GM19372 (cell line): Measurements from ENCODE around the gene RTKN2.

Experiments used
- ATAC-seq: cut with Tn5 transposase; IDR thresholded peaks from one replicate; pipeline ENCODE4 v1.9.1; 2021; ENCODE audit warnings: mild to moderate bottlenecking, low read depth, moderate library complexity; ENCODE audit not compliant: unreplicated experiment

Gene RTKN2

DNA sequence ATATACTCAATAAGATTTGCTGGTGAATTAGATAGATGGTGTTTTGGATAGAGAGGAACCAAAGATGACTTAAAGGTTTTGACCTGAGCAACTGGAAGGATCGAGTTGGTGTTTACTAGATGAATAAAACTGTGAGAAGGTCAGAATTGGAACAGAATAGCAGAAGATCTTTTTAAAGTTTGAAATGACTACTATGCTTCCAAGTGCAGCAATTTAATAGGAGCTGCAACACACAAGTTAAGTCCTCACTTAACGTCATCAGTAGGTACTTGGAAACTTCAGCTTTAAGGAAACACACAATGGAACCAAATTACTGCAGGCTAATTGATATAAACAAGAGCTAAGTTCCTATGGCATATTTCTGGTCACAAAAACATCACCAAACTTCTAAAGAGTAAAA lies 86.5 kb downstream of the RTKN2 start:
- ATAC-seq, result no peak

DNA sequence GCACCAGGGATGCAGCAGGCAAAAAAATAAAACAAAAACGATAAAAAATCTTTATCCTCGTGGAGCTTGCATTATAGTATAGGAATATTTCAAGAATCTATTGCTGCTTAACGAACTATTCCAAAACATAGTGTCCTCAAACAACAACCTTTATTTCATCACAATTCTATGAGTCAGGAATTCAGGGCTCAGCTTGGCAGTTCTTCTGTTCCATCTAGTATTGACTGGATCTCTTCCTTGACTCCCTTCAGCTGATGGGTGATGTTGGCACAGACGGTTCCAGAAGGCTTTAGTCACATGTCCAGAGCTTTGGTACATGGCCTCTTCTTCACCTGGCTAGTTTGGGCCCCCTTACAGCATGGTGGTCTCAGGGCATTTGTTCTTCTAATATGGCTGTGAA lies 88.0 kb downstream of the RTKN2 start:
- ATAC-seq, result no peak

DNA sequence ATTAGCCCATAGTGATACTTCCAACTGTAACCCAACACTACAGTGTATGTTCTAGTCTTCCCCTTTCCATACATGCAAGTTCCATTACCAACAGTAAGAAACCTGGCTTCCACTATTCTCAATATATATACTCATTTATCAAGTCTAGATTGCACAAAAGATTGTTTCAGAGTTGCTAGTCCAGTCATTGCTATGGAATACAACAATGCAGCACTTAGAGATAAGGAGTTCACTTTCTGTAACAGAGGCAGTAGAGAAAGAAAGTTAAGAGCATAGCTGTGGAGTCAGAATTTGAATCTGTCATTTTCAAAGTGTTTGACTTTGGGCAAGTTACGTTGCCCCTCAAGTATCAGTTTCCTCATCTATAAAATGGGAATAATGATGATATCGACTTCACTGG lies 90.1 kb downstream of the RTKN2 start:
- no peak for ATAC-seq

DNA sequence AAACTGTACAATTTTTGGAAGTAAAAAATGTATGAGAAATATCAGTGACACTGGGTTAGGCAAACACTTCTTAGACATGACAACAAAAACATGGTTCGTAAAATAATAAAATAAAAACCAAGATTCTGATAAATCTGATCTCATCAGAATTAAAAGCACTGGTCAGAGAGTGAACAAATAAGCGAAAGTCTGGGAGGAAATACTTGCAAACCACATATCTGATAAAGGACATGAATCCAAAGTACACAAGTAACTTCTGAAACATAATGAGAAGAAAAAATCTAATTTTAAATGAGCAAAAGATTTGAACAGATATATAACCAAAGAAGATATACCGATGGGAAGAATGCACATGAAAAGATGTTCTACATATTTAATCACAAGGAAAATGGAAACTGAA lies 91.5 kb downstream of the RTKN2 start:
- no peak for ATAC-seq

DNA sequence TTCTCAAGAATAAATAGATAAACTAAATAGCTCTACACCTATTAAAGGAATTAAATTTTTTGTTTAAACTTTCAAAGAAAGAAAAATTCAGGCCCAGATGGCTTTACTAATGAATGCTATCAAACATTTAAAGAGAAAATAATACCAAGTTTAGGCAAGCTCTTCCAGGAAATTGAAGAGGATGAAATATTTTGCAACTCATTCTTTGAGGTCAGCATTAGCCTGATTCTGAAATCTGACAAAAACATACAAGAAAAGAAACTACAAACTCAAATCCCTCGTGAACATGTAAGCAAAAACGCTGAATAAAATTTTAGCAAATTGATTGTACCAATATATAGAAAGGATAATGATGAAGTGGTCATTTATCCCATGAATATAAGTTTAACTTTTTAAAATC lies 93.4 kb downstream of the RTKN2 start:
- ATAC-seq, result no peak

DNA sequence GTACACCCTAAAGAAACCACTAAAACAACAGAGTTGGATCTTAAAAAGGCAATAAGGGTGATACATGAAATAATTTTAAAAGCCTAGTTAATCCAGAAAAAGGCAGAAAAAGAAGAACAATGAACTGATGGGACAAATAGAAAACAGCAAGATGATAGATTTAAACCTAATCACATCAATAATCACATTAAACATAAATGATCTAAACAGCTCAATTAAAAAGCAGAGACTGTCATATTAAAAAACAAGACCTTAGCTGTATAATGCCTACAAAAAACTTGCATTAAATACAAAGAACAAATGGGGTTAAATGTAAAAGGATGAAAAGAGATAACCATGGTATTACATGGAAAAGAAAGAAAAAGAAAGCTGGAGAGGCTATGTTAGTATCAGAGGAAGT lies 96.2 kb downstream of the RTKN2 start:
- ATAC-seq, result no peak

DNA sequence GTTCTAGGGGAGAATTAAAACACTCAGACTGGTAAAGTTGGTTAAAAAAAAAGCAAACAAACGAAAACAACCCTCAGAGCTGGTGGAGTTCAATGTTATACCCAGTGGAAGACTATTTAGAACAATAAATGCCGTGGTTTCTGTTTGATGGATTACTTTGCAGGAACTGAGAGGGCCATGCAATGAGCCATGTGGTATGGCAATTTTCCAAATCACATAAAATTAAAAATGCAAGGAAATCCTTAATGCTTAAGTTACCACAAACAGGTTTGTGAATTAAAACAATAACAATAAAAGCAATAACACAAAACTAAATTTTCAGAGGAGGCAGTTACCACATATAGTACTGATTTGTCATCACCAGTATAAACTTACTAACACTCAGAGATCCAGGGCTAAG lies 96.9 kb downstream of the RTKN2 start:
- no peak for ATAC-seq

DNA sequence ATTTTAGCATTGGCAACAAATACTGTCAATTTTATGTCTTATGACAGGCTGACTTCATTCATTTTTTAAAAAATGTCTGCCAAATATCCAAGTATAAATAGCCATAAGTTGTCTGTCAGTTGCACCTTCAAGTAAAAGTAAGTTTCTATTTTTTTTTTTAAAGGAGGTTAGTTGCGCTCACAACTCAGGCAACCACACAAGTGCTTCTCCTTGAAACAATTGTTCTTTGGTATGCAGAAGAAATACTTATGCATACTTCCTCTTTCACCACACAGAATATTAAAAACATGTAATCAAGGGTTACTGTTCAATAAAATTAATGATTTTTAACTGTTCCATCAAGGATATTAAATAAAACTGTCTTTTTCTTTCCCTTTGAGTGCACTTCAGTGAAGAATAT lies 97.9 kb downstream of the RTKN2 start:
- ATAC-seq, result no peak

DNA sequence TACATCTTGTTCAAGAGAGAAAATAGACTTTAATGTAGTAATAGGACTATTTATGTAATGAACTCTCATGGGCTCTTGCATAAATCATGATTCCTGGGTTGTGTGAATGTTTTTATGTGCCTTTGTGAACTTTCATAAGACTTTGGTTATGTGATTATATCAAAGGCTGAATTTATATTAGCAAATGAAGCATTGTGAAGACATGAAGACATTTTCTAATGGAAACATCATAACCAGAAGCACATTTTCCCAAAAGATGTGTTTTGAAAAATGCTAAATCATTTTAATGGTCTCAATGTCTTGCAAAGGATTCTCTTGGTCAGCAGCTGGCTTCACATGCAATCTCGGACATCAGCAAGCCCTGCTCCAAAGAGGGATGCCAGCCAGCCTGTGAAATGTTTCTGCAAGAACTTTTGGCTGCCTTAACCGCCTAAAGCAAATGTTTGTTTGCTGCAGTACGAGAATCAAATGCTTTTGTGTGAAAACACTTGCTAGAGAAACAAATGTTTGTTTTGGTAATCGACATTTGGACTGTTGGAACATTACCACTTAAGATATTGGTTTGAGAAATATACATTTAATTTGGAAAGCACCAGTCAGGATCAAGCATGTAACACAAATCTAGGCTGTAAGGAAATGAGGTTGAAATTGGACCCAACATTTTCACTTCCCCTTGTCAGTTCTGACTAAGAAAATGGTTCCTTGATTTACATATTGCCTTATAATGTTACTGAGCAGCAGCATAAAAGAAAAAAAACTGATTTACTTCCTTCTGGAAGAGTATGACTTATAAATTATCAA lies 102.1 kb downstream of the RTKN2 start:
- peak; percentile 98 for ATAC-seq

DNA sequence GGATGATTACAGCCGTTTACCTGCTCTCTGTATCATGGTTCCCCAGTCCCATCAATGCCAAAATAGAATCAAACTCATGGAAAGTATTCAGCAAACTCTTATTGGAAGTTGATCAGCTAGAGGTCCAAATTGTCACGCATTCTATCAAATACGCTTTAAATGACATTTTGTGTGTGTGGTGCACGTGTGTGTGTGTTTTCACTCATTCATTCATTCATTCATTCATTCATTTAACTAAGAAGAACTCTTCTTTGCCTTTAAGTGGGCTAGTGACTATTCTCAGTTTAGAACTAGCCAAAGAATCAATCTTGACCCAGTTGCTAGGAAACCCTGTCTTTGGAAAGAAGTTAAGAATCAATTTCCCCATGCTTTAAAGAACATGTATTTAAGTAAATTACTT lies 102.8 kb downstream of the RTKN2 start:
- ATAC-seq, result no peak

DNA sequence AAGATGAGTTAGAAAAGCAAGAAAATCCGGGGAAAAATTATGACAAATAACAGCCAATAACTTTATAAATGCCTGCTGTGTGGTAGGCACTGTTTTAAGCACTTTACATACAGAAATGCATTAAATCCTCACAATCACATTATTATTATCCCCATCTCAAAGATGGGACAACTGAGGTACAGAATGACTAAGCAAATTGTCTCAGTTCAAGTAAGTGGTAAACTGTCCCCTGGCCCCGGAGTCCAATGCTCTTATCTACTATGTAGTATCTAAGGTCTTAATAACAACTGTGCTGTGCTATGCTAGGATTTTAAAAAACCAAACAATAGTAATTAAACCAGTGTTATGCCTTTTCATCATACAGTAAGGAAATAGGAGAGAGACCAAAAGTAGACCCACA lies 105.6 kb downstream of the RTKN2 start:
- no peak for ATAC-seq

DNA sequence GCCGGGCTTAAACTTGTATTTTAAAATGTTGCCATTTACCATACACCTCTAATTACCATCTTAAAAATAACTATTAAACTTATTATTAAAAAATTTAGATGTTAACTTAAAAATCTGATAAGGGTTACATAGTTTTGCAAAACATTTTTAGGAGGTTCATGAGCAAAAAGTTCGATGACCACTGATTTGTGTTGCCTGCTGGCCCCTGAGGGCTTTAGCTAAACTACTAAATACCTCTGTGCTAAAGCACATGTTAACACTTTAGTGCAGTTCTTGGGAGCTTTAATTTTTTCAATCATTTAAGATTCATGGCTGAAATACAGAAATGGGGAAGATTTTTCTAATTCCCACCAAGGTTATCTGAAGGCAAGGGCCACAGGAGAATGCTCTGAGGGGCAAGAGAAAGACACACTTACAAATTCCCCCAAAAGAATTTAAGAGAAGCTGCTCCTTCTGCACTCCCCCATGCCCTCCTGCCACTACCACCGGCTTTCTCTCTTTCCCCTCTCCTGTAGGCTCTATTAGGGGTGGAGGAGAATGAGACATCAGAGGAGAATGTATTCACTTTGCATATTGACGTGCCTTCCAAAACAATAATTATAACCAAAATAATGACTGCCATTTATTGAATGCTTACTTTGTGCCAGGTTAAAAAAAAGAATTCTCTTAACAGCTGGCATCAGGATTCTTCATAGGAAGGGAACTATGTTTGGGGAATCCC lies 106.2 kb downstream of the RTKN2 start:
- ATAC-seq, result no peak

DNA sequence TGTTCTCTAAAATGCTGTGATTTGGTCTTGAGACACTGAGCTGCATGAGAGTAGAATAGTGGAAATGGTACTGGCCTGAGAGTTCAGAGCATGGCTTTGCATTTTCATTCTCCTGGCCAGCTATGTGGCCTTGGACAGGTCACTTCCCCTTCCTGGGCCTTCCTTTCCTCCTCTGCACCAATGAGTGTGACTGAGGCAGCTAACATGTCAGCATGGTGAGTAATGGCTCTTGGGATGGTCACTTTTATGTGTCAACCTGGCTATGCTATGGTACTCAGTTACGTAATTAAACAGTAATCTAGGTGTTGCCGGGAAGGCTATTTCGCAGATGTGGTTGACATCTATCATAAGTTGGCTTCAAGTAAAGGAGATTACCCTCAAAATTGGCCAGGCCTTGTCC lies 109.3 kb downstream of the RTKN2 start:
- ATAC-seq, result no peak

DNA sequence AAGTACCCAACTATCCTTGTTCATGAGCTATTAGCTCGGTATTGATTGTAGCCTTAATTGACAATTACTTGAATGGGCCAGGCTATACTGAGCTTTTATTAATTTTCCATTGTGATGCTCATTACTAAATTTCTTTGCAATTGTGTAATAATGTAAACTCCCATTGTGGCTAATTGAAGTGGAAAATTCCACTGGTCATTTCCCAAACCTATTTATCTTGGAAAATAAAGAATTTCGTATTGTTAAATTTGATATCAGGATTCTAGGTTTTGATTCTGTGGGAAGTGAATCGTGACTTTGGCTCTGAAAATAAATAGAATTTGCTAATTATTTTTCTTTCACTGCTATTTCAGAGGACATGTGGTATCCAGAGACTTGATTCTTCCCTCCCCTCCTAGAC lies 111.0 kb downstream of the RTKN2 start:
- ATAC-seq, result no peak

DNA sequence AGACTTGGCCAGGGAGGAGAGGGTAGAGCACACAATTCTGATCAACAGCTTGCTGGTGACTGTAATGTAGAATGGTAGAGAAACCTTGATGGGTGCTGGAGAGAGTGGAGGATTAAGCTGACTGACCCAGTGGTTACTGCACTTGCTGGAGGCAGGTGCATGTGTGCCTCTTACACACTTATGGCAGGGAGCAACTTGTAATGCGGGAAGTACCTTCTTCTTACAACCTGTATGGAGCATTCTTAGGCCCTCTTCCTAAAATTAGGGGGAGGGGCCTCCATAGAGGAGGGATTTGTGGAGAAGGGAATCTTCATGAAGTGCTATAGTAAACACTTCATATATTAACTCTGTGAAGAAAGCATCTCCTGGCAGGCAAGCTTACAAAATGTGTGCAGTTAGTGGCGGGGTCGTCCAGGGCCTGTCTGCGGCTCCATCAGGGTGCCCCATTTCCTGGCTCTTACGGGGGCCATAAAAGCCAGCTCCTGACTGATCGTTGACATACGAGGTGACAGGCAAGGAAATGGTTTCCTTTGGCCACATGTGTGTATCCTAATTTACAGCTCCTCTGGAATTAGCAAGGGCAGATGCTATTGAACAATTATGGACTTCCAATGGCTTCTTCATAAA lies 113.5 kb downstream of the RTKN2 start:
- no peak for ATAC-seq

DNA sequence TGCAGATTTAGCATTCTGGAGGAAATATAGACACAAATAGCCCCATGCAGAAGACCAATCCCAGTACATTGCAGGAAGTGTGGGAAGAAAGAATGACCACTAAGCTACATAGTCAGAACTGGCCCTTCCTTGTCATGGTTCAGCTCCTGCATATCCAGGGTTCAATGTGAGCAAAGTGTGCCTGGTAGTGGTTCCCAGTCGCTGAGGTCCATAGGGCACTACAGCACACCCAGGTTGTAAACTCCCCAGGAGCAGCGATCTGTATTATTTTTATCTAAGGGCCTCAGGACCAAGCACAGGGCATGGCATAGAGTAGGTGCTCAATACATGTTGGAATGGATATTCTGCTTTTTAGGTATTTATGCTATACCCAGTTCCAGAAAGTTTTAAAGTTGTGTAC lies 114.4 kb downstream of the RTKN2 start:
- no peak for ATAC-seq

DNA sequence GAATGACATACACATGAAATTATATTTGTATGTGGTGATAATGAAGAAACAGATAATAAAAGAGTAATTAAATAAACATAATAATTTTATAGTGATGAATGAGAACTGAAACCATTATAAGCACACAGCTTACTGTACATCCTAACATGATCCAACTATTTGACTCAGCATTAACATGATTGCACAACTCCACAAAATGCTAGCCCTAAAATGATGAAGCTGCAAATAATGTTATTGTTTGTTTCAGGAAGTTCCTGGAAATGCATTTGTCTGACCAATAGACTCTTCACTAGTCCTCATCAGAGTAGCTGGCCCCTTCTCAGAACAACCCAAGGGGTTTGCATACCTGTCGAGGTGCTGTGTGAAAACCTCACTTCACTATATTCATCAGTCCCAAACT lies 115.5 kb downstream of the RTKN2 start:
- no peak for ATAC-seq

DNA sequence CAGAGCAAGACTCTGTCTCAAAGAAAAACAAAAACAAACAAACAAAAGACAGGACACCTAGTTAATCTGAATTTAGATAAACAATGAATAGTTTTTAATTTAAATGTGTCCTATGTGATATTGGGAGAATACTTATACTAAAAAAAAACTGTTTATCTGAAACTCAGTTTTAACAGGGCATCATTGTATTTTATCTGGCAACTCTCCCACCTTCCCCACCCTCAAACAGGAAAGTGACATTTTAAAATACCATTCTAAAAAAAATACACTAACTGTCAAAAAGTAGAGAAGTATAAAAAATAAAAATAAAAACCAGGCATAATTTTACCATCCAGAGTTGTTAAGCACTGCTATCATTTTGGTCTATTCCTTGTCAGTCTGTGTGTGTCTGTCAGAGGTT lies 119.0 kb downstream of the RTKN2 start:
- no peak for ATAC-seq

DNA sequence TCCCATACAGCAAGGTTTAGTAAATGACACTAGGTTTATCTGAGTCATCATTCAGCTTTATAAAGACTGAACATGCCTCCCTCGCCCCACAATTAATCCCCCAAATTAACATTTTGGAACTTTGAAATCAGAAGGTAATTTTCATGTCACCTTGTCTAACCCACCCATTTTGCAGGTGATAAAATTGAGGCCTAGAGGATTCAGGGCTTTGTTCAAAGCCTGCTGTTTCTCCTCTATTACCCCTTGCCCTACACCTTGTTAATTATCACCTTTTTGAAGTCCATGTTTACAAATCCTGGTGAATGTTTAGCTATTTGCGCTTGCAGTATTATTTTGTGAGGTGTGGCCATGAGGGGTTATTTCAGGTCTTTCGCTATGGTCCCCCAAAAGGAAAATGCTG lies 120.5 kb downstream of the RTKN2 start:
- ATAC-seq, result no peak

DNA sequence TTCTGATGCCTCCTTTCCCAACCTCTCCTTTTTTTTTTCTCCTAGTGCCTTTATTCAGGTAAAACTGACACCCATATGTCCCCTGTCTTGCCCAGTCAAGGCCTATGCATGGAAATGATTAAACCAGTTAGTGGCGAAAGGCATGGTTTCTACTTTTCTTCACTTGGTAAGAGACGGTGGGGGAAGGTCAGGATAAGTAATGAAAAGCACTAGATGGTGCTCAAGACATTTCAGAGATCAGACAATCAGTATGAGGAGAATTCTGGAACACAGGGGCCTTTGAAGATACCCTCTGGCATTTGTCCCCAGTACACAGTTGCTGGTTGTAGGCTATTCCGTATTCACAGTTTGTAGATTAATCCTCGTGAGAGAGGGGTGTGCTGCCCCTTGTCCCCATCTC lies 121.2 kb downstream of the RTKN2 start:
- no peak for ATAC-seq

DNA sequence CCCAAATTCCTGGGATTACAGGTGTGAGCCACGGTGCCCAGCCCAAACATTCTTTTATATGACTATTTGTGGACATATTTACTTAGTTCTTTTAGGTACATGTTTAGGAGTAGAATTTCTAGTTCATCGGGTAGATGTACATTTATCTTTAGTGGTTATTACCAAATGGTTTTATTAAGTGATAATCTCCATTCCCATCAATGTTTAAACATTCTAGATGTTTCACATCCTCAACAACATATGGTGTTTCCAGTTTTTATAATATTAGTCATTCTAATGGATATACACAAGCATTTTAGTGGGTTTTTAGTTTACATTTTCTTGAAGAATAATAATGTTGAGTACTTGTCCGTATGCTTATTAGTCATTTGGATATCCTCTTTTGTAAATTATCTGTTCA lies 131.7 kb downstream of the RTKN2 start:
- ATAC-seq, result no peak

DNA sequence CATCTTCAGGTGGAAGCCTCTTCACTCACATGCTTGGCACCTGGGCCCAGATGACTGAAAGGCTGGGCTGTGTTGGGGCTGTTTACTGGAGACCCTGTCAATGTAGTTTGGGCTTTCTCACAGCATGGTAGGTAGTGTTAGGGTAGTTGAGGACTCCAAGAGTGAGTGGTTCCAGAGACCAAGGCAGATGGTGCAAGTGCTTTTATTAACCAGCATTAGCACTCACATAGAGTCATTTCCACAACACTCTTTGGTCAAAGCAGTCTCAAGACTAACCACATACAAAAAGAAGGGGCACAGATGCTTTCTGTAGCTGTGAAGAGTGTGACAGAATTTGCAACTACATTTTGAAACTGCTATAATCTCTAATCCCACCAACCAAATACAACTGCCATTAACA lies 135.0 kb downstream of the RTKN2 start:
- ATAC-seq, result peak; percentile 91
